ENCODE data around the gene CADM2.

Gene CADM2

DNA sequence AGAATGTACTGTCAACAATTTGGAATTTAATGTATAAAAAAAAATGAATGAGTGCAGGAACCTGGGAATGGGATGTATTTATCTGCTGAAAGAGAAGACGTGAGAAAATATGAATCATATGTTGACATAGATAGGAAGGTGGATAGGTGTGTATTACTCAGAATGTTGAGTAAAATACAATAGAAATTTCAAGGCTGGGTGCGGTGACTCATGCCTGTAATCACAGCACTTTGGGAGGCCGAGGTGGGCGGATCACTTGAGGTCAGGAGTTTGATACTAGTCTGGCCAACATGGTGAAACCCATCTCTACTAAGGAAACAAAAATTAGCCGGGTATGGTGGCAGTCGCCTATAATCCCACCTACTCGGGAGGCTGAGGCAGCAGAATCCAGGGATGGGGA is 202.8 kb downstream of the CADM2 start:
- Histone ChIP-seq H3K27ac (no peak overlapping the region), H3K4me3 (no peak overlapping the region)
- no peak for DNase-seq (ENCODE audit: low spot score)
- TF ChIP-seq, protein P1, sequence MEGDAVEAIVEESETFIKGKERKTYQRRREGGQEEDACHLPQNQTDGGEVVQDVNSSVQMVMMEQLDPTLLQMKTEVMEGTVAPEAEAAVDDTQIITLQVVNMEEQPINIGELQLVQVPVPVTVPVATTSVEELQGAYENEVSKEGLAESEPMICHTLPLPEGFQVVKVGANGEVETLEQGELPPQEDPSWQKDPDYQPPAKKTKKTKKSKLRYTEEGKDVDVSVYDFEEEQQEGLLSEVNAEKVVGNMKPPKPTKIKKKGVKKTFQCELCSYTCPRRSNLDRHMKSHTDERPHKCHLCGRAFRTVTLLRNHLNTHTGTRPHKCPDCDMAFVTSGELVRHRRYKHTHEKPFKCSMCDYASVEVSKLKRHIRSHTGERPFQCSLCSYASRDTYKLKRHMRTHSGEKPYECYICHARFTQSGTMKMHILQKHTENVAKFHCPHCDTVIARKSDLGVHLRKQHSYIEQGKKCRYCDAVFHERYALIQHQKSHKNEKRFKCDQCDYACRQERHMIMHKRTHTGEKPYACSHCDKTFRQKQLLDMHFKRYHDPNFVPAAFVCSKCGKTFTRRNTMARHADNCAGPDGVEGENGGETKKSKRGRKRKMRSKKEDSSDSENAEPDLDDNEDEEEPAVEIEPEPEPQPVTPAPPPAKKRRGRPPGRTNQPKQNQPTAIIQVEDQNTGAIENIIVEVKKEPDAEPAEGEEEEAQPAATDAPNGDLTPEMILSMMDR (IDR thresholded peaks at IDR 0.05) = no peak

DNA sequence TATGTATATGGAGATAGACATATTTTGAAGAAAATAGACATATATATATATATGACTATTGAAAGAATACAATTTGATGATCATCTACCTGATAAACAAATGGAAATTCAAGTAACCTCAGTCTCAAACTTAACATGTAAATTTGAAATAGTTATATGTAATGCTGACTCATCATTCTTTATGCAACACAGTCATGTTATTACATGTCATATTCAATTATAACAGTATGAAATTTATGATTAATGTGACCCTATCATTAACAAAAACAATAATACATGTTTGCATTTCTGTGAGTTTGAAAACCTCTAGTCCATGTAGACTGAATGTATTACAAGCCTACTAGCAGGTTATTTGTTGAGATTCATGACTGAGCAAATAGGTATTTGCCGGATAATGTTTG is 204.1 kb downstream of the CADM2 start:
- no peak overlapping the region for H3K4me3 ChIP-seq
- DNase-seq (ENCODE audit: low spot score) = no peak
- no peak overlapping the region for H3K27ac ChIP-seq
- TF ChIP-seq, protein P1 (IDR thresholded peaks at IDR 0.05) = no peak

DNA sequence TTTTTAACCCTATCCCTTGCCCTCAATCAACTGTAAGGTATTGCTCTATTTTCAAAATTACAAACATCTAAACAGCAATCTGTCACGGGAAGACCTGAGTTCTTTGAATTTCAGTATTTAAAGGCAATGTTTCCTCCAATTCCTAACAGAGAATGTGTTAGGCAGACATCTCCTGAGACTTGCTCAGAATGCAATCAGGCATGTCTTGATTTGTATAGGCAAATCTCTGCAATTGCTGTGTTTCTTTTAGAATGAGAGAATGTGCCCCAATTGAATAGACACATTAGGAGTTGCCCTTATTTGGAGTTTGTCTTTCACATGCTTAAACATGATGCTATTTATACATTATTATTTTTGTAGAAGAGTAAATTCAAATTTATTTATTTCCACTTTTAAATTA is 205.6 kb downstream of the CADM2 start:
- H3K27ac ChIP-seq = no peak overlapping the region
- no peak for DNase-seq (ENCODE audit: low spot score)
- no peak overlapping the region for H3K4me3 ChIP-seq
- TF ChIP-seq, protein P1 (IDR thresholded peaks at IDR 0.05) = no peak

DNA sequence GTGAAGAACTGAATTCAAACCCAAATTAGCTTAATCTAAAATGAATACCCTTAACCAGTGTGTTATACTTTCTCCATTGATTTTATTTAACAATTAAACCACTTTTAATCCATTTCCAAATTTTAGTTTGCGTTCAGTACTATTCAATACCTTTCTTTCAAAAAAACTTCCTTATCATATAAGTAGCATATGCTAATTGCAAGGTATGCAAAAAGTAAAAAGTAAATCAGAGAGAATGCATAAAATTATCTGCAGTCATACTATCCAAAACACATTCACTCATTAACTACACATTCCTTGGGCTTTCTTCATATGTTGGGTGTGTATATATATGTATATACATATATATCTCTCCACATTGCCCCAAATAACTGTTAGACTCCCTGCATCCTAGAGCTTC is 208.8 kb downstream of the CADM2 start:
- Histone ChIP-seq H3K27ac (no peak overlapping the region), H3K4me3 (no peak overlapping the region)
- no peak for DNase-seq (ENCODE audit: low spot score)
- TF ChIP-seq, protein P1 (IDR thresholded peaks at IDR 0.05) = no peak

DNA sequence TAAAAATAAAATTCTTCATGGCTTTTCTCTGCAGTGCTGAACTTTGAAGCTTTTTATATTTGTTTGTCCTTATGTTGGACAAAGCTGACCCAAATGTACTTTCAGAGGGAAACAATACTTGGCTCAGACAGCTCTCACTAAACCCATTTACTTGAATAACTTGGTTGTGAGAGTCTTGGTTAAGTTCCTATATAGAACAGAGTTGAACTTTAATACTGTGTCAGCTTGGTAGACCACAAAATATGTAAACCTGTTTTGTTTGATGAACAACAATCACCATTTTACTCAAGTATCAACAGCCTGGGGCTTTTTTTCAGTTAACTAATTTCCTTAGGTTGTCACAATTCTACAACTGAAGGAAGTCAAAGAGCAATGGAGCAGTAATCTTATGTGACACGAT is 211.9 kb downstream of the CADM2 start:
- Histone ChIP-seq H3K4me3 (no peak overlapping the region), H3K27ac (no peak overlapping the region)
- TF ChIP-seq, protein P1 (IDR thresholded peaks at IDR 0.05) = no peak
- DNase-seq (ENCODE audit: low spot score) = no peak

DNA sequence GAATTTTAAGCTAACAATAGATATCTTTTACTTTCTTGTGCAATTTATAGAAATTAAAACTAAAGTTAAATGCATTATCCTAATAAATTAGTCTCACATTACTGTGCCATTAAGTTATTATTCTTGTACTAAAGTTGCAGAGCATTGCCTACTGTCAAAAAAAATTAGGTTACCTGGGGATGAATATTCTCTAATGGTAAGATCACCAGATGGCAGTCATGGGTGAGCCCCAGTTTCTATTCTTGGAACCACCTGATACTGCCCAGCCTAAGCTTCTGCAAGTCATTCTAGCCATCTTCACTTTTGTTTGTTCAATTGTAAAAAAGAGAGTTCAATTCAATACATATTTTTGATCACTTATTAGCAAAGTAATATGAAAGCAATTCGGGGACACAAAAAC is 213.2 kb downstream of the CADM2 start:
- no peak for DNase-seq (ENCODE audit: low spot score)
- H3K27ac ChIP-seq = no peak overlapping the region
- H3K4me3 ChIP-seq = no peak overlapping the region
- TF ChIP-seq, protein P1 (IDR thresholded peaks at IDR 0.05) = no peak

DNA sequence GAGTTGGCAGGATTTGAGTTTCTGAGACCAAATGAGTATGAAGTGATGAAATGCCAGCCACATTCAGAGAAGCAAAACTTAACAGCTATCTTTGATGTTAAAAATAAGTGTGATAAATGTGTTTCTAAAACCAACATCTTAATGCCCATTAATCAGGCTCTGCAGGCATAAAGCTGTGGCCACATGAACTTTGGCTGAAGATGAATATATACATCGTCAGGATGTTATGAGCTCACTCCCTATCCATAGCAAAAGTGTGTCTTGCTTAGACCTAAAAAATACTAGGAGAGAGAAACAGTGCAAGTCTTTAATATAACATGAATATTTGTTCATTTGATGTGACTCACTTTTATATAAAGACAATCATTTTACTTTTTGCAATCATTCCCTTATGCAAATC is 218.0 kb downstream of the CADM2 start:
- no peak for DNase-seq (ENCODE audit: low spot score)
- TF ChIP-seq, protein P1 (IDR thresholded peaks at IDR 0.05) = no peak
- H3K27ac ChIP-seq = no peak overlapping the region
- no peak overlapping the region for H3K4me3 ChIP-seq

Data from coronary artery (tissue), 2 donors.